Regular cardiac myocyte (primary cell): Measurements from ENCODE around the gene MAGI1. TPM values are rescaled to one million over a fixed set of nuclear protein-coding genes. Genes with fewer than 3 reads are reported as not detected.

ENCODE experiments used
- total RNA-seq: library from RNA; depleted of rRNA; stranded (reverse); fragments of >200 nt; gene quantifications from 2 replicates; pipeline ENCODE4 v1.2.3, GENCODE V29; 2014

The MAGI1 gene
- total RNA-seq, result 28.9 and 40.3 TPM in 2 replicates

DNA sequence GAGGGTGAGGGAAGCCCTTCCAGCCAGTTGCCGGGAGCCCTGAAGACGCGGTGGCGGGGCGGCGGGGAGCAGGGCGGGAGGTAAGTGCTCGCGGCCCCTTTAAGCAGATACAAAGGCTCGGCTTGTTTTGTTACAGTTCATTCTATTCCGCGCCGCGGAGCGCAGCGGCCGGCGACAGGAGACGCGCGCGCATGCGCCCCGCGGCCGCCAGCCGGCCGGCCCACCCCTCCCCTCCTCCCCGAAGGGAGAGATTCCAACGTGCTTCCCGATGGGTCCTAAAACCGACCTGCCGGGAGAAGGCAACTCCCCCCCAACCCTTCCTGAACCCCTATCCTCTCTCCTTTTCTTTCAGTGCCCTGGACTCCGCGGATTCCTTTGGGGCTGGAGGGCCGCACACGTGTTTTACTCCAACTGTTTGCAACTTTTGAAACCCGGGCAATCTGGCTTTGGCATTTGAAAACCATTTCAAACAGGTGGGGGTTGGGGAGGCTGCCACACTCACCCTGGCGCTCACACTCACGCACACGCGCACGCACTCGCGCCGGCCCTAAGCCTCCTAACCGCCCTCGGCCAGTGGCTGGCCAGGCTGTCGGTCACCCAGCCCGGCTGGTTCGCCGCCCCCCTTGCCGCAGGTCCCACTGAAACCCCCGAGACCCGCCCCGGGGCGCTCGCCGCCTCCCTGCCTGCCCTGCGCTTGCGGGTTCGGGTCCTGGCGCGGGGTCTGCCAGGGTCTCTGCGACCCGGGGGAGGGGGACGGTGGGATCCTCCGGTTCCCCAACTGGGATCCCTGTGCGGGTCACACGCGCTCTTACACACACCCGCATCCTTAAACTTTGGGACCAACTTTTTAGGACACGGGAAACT lies at the start of gene MAGI1:
TSS of gene MAGI1 (minus strand) at position 193 of the 864 bp plus-strand sequence. CDS start 610 bp downstream, outside the sequence.

Other genes starting within 250 kb of the MAGI1 start
- 15.1 and 31.6 TPM in 2 replicates for gene SLC25A26, start 182.1 kb upstream of the MAGI1 start, total RNA-seq